GM12873 (cell line): ENCODE measurements around the gene FKBP7.

Experiments used
- TF ChIP-seq, protein P1 (sequence below): IDR thresholded peaks from 2 replicates; pipeline ENCODE4 v1.5.1; 2012; ENCODE audit warnings: low read depth, mild to moderate bottlenecking, moderate library complexity, low read length, control low read depth; ENCODE audit not compliant: insufficient read depth; ENCODE audit errors: missing control alignments

FKBP7 gene

DNA sequence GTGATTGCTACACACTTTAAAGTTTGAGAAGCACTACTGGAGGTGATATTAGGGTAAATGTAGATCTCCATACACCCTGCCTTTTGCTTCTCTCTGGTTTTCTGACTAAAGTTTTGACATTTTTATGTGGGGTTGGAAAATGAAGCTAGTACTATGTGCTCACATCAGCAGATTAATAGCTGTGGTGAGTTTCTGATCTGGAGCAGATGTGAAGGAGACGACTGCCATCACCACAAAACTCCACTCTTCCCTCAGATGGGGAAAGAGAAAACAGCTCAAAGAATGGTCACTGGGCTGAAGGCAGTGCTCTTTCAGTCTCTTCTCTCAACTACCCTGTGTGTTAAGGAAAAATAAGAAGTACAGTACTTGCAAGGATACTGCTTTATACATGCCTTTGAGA is 39.1 kb upstream of the FKBP7 start:
- TF ChIP-seq, protein P1, sequence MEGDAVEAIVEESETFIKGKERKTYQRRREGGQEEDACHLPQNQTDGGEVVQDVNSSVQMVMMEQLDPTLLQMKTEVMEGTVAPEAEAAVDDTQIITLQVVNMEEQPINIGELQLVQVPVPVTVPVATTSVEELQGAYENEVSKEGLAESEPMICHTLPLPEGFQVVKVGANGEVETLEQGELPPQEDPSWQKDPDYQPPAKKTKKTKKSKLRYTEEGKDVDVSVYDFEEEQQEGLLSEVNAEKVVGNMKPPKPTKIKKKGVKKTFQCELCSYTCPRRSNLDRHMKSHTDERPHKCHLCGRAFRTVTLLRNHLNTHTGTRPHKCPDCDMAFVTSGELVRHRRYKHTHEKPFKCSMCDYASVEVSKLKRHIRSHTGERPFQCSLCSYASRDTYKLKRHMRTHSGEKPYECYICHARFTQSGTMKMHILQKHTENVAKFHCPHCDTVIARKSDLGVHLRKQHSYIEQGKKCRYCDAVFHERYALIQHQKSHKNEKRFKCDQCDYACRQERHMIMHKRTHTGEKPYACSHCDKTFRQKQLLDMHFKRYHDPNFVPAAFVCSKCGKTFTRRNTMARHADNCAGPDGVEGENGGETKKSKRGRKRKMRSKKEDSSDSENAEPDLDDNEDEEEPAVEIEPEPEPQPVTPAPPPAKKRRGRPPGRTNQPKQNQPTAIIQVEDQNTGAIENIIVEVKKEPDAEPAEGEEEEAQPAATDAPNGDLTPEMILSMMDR, result no peak

DNA sequence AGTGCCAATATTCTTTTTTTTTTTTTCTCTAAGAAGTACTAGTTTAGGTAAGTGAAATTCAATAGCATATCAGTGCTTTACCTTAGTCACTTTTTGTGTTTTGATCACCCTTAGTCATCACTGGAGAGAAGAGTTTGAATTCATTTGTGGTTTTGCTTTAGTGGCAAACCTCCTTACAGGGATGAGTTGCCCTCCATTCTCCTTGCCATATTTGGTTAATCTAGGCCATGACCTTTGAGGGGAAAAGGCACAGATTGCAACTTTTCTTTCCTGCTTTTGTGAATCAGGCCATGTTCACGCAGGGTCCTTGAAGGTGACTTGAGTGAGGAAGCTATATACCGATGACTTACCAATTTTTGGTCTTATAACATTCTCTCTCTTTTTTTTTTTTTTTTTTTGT is 36.3 kb upstream of the FKBP7 start:
- TF ChIP-seq, protein P1, result no peak

DNA sequence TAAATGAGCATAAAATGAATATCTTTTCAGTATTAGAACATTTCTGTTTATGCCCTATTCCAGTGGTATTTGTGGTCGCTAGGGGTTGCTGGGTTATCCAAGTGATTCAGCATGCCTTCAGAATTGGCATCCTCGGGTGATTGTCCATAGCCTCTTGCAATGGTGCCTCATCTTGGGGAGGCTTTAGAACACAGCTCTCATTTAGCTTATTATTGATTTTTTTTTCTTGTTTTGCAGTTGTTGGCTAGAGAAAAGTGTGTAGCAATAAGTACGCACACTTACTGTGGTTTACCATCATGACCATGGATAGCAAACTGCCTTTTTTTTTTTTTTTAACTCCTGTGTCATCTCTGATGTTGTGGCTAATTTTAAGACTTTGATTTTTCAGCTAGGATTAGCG is 35.5 kb upstream of the FKBP7 start:
- TF ChIP-seq, protein P1, result no peak

DNA sequence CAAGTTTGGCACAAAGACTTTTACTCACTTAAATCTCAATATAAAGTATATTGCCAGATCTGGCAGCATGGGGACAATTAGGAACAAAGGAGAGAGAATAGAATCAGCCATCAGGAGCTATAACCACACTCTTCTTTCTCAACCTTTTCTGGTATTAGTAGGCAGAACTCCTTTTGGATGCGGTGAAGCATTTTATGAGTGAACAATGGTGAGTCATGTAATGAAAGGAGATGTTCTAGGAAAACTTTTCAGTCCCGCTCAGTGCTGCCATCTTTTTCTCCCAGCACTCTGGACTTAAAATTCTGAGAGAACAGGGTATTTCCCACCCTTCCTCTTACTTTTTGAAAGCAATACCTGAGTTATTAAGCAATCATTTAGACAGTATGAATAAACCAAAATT is 34.1 kb upstream of the FKBP7 start:
- TF ChIP-seq, protein P1, result no peak

DNA sequence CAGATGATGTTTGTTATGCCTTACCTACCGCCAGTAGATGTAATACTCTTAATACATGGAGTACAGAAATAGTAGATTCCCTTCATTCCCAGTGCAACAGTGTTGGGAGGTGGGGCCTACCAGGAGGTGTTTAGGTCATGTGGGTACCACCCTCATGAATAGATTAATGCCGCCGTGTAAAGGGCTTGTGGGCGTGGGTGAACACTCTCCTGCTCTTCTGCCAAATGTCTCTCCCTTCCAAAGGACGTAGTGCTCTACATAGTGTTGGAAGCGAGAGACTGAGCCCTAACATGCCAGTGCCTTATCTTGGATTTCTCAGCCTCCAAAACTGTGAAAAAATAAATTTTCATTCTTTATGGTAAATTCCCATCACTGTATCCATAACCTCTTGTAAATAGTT is 32.0 kb upstream of the FKBP7 start:
- TF ChIP-seq, protein P1, result no peak

DNA sequence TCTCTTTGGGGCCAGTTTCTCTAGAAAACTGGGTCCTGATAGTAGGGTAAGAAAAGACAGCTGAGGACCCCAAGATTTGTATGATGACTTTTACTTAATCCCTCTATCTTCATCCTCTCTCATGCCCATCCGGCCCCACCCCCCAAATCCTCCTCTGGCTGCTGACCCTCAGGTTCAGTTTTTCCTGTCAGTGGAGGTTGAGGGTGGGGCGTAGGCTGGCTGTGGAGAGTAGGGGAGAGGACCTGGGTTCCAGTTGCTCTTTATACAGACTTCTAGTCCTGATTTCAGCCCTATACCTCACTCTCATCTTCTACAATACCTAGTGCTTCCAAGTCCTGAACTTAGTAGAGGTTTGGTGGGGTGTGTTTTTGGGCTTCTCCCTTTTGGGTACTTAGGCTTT is 30.2 kb upstream of the FKBP7 start:
- TF ChIP-seq, protein P1, result no peak

DNA sequence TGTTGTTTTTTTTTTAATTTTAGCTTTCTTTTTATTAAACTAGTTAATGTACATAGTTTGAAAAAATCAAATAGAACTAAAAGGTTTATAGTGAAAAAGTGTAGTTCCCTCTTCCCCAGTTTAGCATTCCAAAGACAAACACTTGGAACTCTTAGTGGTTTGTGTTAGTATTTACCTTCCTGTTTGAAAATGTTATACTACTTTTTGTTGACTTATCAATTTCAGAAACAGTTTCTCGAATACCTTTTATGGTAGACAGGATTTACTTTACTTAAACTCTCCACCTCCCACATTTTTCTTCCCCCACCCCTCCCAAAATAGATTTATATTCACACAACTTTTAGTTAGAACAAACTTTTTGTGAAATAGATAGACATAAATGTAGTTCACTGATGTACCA is 28.5 kb upstream of the FKBP7 start:
- TF ChIP-seq, protein P1, result no peak
